GM12865 (cell line): ENCODE data around the gene CARHSP1.

ENCODE experiments used
- DNase-seq: peaks from one replicate; pipeline ENCODE4 v3.0.0; 2010; ENCODE audit warnings: low read depth
- H3K4me3 ChIP-seq: 2 replicates; pipeline ENCODE4 v1.5.1; 2011; ENCODE audit warnings: mild to moderate bottlenecking, low read depth, low read length, control low read depth
- CTCF ChIP-seq: IDR thresholded peaks from 2 replicates; pipeline ENCODE4 v1.5.1; 2011; ENCODE audit warnings: low read length, control low read depth, low read depth, inconsistent platforms; ENCODE audit not compliant: insufficient read depth; ENCODE audit errors: missing control alignments

The CARHSP1 gene

GRCh38 chr16:8887431-8887765 is 18.6 kb upstream of the CARHSP1 start:
- H3K4me3 ChIP-seq, result no peak overlapping the region
- no peak for DNase-seq
- no peak for TF ChIP-seq CTCF

GRCh38 chr16:8886593-8887430 is 18.0 kb upstream of the CARHSP1 start:
- no peak overlapping the region for H3K4me3 ChIP-seq
- no peak for TF ChIP-seq CTCF
- DNase-seq, result no peak

- no peak for DNase-seq
- no peak for TF ChIP-seq CTCF
- H3K4me3 ChIP-seq, result no peak overlapping the region
These were observed 17.1 kb upstream of the CARHSP1 start for GRCh38 chr16:8885674-8886592.

- H3K4me3 ChIP-seq, result no peak overlapping the region
- DNase-seq, result no peak
- TF ChIP-seq CTCF, result no peak
These were observed 14.0 kb upstream of the CARHSP1 start for GRCh38 chr16:8882725-8883377.

- TF ChIP-seq CTCF, result no peak
- DNase-seq, result no peak
- no peak within 1 kb of the TSS for H3K4me3 ChIP-seq
These were observed 13.3 kb upstream of the CARHSP1 start, which contains the start of gene LITAFD for GRCh38 chr16:8882041-8882617. LITAFD (plus strand) TSS chr16:8882351; CDS start chr16:8884356, 2,005 bp downstream.

GRCh38 chr16:8880839-8881510 is 12.2 kb upstream of the CARHSP1 start:
- no peak for DNase-seq
- TF ChIP-seq CTCF, result no peak
- H3K4me3 ChIP-seq, result no peak overlapping the region
